GM18498 (cell line): Measurements from ENCODE around the gene MLF1.

Experiments used
- ATAC-seq: cut with Tn5 transposase; IDR thresholded peaks from one replicate; pipeline ENCODE4 v1.9.1; 2021; ENCODE audit warnings: mild to moderate bottlenecking, moderate library complexity; ENCODE audit not compliant: unreplicated experiment

MLF1 gene

GRCh38 chr3:158573714-158574113 lies 2.7 kb downstream of the MLF1 start:
- ATAC-seq: no peak

GRCh38 chr3:158574646-158575045 lies 3.7 kb downstream of the MLF1 start:
- ATAC-seq: no peak

DNA sequence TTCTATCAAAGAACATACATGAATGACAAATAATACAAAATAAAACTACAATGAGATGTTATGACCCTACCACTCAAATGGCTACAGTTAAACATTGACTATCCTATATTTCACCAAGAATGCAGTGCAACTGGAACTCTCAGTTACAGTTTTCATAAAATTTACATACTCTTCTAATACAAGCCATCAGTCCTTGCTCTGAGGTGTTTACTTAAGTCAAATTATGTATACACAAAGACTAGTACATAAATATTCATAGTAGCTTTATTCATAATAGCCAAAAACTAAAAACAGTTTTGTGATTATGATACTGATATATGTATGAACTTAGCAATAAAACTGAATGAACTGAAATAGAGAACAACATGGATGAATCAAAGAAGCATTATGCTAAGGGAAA lies 19.2 kb downstream of the MLF1 start:
- no peak for ATAC-seq

DNA sequence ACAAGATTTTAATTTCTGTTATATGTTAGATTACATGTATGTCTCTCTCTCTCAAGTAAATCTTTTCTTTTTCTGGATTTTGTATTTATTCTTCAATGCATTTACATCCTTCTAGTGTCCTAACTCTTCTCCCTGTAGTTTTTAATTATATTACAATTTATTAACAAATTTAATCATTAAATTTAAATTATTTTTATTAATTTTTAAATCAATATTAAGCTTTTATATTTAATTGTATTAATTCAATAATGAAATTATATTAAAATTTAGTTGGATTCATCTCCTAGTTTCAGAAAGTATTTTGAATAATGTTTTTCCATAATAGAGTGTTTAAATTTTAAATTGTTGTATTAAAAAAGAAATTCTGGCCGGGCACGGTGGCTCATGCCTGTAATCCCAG lies 29.8 kb downstream of the MLF1 start:
- no peak for ATAC-seq

DNA sequence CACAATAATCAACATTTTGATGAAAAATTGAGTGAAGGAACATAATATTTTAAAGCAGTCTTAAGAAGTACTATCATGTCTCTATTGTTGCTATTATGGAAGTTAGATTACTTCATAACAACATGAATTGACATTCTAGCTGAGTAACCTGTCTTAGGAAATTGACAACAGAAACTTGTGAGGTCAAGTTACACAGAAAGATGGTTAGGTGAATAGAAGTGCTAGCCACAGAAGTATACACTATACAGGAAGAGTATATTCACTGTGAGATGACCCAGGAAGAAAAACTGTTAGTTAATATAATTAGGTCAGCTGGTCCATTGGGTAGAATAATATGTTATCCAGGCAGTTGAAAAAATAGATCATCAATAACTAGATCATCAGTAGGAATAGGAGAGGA lies 31.2 kb downstream of the MLF1 start:
- no peak for ATAC-seq

DNA sequence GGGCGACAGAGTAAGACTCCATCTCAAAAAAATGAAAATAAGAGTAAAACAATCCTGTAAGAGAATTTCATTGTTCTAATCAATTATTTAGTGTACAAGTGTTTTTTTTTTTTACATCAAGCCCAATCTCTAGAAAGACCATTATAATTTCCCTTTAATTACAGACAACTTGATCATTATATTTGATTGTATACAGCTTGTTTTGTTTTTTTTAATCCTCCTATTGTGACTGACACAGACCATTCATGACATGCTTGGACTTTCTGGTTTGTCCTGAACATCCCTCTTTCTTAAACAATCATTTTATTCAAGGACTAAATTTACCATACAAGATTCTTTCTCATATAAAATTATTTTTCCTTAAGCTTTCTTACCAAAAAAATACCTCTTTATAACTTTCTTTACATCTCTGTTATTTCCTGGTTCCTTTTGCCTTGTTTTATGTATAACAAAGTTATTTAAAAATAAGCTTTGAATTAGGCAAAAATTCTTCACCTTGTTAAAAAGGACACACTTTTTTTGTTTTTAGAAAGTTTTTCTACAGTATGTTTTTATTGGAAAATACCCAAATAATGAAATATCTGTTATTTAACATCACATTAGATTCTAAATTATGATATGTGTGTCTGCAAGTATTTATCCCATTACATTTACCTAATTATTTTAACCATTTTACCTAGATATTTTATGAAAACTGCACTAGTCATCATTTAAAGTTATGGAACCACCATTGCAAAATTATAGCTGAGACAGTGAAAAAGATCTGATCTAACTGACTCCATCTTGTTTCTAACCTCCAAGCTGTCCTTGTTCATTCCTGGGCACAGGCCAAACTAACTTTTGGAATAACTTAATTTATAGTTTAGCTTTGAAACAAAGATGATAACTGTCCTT lies 47.2 kb downstream of the MLF1 start:
- ATAC-seq: no peak

- ATAC-seq: no peak
Observed at GRCh38 chr3:158625881-158626280, 54.9 kb downstream of the MLF1 start.

GRCh38 chr3:158631981-158632380 lies 61.0 kb downstream of the MLF1 start:
- no peak for ATAC-seq

GRCh38 chr3:158640646-158641045 lies 69.7 kb downstream of the MLF1 start:
- no peak for ATAC-seq

DNA sequence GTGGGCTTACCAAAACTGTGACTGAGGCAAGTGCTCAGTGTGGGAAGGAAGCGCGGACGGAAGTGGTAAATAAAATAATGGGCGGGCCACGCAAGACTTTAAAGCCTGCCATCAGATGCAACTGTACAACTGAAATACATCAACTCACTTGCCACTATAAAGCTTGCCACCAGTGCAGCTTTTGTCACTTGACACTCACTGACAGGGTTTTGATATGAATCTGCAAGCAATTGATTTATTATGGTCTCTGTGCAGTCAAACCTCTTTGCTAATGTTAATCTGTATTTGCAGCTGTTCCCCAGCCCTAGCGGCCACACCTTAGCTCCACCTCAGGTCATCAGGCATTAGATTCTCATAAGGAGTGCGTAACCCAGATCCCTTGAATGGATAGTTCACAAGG lies 71.0 kb downstream of the MLF1 start:
- no peak for ATAC-seq

DNA sequence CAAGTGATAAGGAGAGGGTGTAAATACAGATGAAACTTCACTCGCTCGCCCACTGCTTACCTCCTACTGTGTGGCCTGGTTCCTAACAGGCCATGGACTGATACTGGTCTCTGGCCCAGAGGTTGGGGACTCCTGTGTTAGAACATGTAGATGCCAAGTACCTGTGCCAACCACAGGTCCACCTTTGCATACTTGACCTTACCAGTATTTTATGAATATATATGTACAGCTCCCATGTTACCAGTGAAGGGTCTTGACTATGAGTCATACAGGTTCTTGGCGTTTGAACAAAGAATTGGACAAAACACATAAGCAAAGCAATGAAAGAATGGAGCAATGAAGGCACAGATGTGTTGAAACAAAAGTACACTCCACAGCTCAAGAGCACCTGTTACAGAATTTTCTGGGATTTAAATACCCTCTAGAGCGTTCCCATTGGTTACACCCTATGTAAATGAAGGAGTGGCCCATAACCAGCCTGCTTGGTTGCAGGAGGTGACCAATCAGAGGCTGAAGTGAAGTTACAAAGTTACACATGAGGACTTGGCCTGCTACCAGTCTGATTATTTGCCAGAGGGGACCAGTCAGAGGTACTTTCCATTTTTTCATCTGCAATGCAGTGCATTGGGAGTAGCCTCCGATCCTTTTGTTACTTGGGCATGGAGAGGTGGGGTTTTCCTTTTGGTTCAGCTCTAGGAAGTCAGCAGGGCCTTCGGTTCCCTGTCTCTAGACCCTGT lies 71.6 kb downstream of the MLF1 start:
- no peak for ATAC-seq

DNA sequence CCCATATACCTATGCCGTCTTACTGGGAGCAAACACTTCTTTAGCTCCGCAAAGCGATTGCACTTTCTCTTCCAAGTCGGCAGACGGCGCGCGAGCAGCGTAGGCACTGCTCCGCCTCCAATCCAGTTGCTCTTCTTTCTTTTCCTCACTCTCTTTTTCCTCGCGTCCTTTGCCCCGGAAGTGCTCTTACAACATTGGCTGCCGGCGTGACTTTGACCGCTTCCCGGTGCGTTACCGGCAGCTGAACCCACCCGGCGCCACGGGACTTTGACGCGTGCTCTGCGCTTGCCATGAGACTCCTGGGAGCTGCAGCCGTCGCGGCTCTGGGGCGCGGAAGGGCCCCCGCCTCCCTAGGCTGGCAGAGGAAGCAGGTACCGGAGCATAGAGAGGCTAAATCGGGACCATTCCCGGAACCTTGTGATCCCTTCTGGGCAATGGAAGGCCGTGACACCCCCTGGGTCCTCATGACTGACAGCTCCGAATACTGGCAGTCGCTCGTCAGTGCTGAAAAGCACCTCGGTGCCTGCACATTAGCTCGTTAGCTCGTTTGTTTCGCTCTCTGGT lies 73.4 kb downstream of the MLF1 start, which contains the start of gene GFM1:
TSS of gene GFM1 (plus strand) at position 183 of the 564 bp plus-strand sequence. CDS start at position 291, 108 bp downstream.
- ATAC-seq: peak; percentile 98

DNA sequence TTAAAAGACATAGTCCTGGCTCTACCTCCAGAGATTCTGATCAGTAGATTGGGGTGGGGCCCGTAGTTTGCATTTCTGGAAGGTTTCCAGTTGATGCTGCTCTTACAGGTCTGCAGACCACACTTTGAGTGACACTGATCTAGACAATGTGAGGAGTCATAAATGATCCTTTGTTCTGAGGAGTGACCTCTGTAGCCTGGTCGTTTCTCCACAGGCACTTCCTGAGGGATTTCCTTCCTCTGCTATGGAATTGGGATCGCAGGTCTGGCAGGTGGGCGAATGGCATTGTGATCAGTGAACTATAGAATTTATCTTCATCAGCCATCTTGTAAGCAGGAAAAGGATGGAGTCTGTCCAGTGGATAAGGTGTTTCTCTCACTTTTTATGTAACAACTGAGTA lies 78.8 kb downstream of the MLF1 start:
- ATAC-seq: no peak

DNA sequence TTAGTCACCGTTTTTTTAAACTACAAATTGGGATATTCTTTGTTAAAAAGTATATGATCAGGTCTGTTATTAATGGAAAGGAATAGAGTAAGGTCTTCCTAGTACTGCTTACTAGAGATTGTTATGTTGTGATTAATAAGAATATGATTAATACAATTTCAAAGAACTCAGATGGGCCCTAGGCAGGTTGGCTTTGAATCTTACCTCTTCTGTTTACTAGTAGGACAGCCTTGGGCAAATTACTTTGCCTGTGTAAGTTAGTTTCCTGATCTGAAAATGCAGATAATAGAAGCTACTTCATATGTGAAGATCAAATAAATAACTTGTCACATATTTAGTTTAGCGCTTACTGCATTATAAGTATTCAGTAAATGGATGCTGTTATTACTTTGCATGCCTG lies 80.2 kb downstream of the MLF1 start:
- no peak for ATAC-seq

DNA sequence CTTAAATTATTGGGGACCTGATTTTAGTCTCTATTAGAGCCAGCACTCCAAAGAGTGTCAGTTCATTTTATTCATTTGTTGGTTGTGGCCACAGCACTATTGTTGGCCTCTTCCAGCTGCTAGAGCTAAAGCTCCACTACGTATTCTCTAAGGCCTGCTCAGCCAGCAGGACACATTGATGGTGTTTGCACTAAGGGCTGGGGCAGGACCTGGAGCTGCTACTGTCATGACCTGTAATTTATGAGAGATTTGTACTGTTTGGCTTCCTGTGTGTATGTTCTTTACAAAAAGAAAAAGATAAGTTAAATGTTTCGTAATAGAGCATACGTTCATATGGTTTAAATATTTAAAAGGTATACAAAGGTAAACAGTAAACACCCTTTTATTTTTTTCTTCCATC lies 81.5 kb downstream of the MLF1 start:
- no peak for ATAC-seq
